Lower lobe of right lung (tissue), 2 donors: Measurements from ENCODE around the gene OPRM1. TPM values are rescaled to one million over a fixed set of nuclear protein-coding genes. Genes with fewer than 3 reads are reported as not detected.
"Not testable (repeated sequence)": the region's sequence is repeated elsewhere in the genome, so short reads cannot be mapped to it uniquely, and the experiment has no call there.

Experiments used
- ATAC-seq, 2 donors: fragments of 200-7000 bp; cut with Tn5 transposase; one replicate each; pipeline ENCODE4 v1.9.1; 2020 to 2022; ENCODE audit warnings: mild to moderate bottlenecking in 2 of 2, moderate library complexity in 2 of 2
- DNase-seq: peaks from one replicate; pipeline ENCODE4 v3.0.0-alpha.2; 2020
- H3K27ac ChIP-seq: fragments of 200-600 bp; one replicate; pipeline ENCODE4 v1.8.0; 2022
- H3K27me3 ChIP-seq: fragments of 200-600 bp; one replicate; pipeline ENCODE4 v1.8.0; 2022; ENCODE audit warnings: low read depth
- H3K36me3 ChIP-seq: fragments of 200-600 bp; one replicate; pipeline ENCODE4 v1.8.0; 2022; ENCODE audit warnings: mild to moderate bottlenecking
- H3K4me1 ChIP-seq: fragments of 200-600 bp; one replicate; pipeline ENCODE4 v1.8.0; 2022
- H3K4me3 ChIP-seq: fragments of 200-600 bp; one replicate; pipeline ENCODE4 v1.8.0; 2022; ENCODE audit warnings: mild to moderate bottlenecking
- H3K9me3 ChIP-seq: fragments of 200-600 bp; one replicate; pipeline ENCODE4 v1.8.0; 2022
- intact Hi-C: fragments of 100-400 bp; cut with DNase I; formaldehyde crosslinking; loops from one replicate; pipeline ENCODE4 v1.11.0; 2022
- total RNA-seq: library from RNA; stranded (reverse); fragmentation: NEBNext Ultra II Directional; extraction: Animal tissue kit (Norgen Biotek cat#: 25700); gene quantifications from one replicate; pipeline ENCODE4 v1.2.1, GENCODE V29; 2021
- TF ChIP-seq, protein P1 (sequence below): fragments of 200-600 bp; IDR thresholded peaks from one replicate; pipeline ENCODE4 v1.8.0; 2022; ENCODE audit warnings: antibody characterized with exemption, mild to moderate bottlenecking
- donor health status: DM: no; HTN: yes; CAD: no; lungs with severe emphysema.

Gene OPRM1
- total RNA-seq, 1 donor from 2014 or later = not detected

DNA sequence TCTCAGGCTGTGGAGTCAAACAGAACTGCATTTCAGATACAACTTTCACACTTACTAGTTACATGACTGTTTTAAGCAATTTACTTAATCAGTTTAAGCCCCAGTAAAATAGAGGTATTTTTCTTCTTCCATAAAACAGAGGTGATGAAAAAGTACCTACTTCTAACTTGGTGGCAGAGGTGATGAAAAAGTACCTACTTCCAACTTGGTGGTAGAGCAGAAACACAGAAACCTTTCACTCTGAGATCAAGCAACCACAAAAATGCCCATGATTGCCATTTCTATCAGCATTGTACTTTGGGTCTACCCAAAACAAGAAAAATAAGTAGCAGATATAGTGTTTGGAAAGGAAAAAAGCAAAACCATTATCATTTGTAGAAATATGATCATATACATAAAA is 148.7 kb downstream of the OPRM1 start:
- Histone ChIP-seq H3K36me3 (no peaks in the 10 kb centered on the region), H3K27ac (no peak overlapping the region), H3K27me3 (no peaks in the 10 kb centered on the region), H3K9me3 (peaks cover 6% of the 10 kb centered on the region), H3K4me3 (no peak overlapping the region), H3K4me1 (no peaks in the 10 kb centered on the region)
- intact Hi-C loops = no loop called here
- ATAC-seq (no peak), DNase-seq (no peak)
- TF ChIP-seq, protein P1, sequence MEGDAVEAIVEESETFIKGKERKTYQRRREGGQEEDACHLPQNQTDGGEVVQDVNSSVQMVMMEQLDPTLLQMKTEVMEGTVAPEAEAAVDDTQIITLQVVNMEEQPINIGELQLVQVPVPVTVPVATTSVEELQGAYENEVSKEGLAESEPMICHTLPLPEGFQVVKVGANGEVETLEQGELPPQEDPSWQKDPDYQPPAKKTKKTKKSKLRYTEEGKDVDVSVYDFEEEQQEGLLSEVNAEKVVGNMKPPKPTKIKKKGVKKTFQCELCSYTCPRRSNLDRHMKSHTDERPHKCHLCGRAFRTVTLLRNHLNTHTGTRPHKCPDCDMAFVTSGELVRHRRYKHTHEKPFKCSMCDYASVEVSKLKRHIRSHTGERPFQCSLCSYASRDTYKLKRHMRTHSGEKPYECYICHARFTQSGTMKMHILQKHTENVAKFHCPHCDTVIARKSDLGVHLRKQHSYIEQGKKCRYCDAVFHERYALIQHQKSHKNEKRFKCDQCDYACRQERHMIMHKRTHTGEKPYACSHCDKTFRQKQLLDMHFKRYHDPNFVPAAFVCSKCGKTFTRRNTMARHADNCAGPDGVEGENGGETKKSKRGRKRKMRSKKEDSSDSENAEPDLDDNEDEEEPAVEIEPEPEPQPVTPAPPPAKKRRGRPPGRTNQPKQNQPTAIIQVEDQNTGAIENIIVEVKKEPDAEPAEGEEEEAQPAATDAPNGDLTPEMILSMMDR = no peak

DNA sequence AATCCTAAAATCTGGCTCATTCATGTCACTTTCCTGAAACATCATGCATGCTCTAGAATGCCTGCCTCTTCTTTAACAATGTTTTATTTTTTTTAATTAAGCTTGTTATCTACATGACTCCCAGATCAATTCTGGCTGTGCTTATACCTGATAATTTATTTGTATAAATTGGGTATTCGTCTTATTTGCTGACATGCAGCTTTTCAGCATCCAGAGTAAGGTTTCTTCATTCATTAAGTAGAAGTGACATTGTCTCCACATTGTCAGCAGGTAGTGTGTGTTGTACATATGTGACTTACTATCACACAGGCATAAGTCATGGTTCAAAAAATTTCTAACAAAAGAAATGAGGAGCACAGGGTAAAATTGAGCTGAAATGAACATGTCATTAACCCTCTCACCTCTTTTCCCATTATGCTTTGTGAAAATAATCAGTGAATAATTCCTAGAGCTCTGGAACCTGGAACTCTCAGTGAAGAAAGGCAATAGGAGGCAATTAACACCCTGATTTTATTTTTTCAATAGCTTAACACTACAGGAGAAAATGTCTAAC is 157.4 kb downstream of the OPRM1 start:
- Histone ChIP-seq H3K36me3 (no peaks in the 10 kb centered on the region), H3K4me1 (no peaks in the 10 kb centered on the region), H3K27me3 (no peaks in the 10 kb centered on the region), H3K27ac (no peak overlapping the region), H3K9me3 (no peaks in the 10 kb centered on the region), H3K4me3 (no peak overlapping the region)
- intact Hi-C loops = no loop called here
- ATAC-seq (no peak), DNase-seq (no peak)
- TF ChIP-seq, protein P1 = no peak

DNA sequence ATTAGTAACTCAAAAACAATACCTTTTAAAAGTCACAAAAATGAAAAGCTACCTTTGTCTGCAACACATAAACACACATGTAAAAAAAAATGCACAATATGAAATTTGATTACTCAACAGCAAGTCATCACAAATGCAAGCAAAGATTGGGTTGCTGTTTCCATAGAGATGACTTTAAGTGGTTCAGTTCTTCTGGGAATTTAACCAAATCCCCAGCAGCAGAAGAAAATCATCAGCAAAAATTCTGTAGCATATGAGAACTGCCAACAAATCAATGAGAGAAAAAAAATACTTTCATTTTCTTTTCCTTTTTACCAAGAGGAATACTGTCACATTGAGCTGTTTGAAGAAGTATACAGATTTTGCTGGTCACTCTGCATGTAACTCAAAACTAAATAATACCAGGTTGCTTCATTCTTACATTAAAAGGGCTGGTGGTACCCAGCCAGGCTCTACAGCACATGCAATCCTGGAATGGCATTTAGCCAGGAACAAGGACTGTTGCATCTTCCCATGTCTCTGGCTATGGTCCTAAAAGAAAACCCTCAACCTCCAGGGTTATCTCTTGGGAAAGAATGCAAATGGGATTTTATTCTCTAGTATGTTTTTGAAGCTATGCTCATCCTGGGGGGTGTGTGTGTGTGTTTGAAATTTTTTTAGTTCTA is 158.3 kb downstream of the OPRM1 start:
- ATAC-seq = no peak

DNA sequence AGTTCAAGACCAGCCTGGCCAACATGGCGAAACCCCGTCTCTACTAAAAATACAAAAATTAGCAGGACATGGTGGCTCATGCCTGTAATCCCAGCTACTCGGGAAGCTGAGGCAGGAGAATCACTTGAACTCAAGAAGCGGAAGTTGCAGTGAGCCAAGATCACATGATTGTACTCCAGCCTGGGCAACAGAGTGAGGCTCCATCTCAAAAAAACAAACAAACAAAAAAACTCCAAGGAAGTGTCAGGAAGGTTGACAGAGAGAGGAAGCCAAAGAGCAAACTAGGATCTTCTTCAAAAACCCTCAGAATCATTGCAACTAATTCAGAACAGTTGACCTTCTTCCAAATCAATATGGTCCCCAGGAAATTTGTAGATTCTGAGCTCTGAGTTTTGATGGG is 162.6 kb downstream of the OPRM1 start:
- ATAC-seq, DNase-seq, intact Hi-C loops, H3K9me3 ChIP-seq, H3K4me3 ChIP-seq, H3K36me3 ChIP-seq, H3K4me1 ChIP-seq, H3K27me3 ChIP-seq, H3K27ac ChIP-seq: not testable (repeated sequence)

More for the DNA sequence above, 158.3 kb downstream of the OPRM1 start:
- Histone ChIP-seq H3K9me3 (no peaks in the 10 kb centered on the region), H3K27me3 (no peaks in the 10 kb centered on the region), H3K4me3 (no peak overlapping the region), H3K27ac (no peak overlapping the region), H3K4me1 (no peaks in the 10 kb centered on the region), H3K36me3 (no peaks in the 10 kb centered on the region)
- TF ChIP-seq, protein P1 = no peak
- DNase-seq = no peak
- intact Hi-C loops = no loop called here

DNA sequence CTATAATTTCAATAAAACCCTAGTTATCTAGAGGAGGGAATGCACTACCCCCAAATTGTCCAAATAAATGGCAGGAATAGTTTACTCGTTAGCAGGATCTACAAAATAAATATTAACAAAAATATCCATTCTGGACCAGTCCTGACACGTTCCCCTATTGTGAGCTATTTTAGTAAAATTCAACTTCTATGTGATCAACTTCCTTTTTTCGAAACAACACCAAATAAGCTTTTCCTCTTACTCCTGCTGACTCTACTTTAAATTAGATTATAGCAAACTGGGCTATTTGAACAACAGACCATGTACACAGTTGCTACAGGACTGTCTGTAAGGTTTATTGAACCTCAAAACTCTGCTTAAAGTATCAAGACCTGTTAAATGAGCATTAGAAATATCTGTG is 163.3 kb downstream of the OPRM1 start:
- Histone ChIP-seq H3K4me3 (no peak overlapping the region), H3K27me3 (no peaks in the 10 kb centered on the region), H3K9me3 (no peaks in the 10 kb centered on the region), H3K4me1 (no peaks in the 10 kb centered on the region), H3K36me3 (no peaks in the 10 kb centered on the region), H3K27ac (no peak overlapping the region)
- DNase-seq (no peak), ATAC-seq (no peak)
- intact Hi-C loops = no loop called here
- TF ChIP-seq, protein P1 = no peak

DNA sequence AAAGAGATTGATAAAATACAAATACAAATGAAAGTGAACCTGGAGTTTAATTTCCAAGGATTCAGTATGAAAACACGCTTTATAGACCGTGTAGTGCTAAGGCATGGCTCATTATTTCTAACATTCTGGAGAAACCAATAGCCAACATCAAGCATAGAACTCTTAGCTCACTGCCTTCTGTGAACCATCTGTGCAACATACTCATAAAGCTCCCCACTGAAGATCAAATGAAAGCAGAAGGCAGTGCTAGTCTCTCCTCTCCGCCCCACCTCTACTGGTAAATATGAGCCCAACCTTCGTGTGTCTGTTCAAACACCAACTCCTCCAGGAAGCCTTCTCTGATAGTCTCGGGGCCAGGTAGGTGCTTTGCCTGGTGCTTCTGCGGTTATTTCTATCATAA is 163.9 kb downstream of the OPRM1 start:
- TF ChIP-seq, protein P1 = no peak
- H3K36me3 ChIP-seq = no peaks in the 10 kb centered on the region
- H3K27me3 ChIP-seq = no peaks in the 10 kb centered on the region
- no peaks in the 10 kb centered on the region for H3K4me1 ChIP-seq
- no peak for ATAC-seq
- intact Hi-C loops = no loop called here
- H3K27ac ChIP-seq = no peak overlapping the region
- DNase-seq = no peak
- H3K4me3 ChIP-seq = no peak overlapping the region
- no peaks in the 10 kb centered on the region for H3K9me3 ChIP-seq
